K562 (cell line): Measurements from ENCODE around the gene HCN4. TPM values are rescaled to one million over a fixed set of nuclear protein-coding genes. Genes with fewer than 3 reads are reported as not detected.

Source experiments
- ATAC-seq: fragments of 200-7000 bp; cut with Tn5 transposase; 3 replicates; pipeline ENCODE4 v1.9.1; 2020; ENCODE audit warnings: moderate library complexity
- BruUV-seq: library from RNA; stranded (reverse); fragments of 400-500 nt; replicated peaks from 2 replicates; lab custom pipeline; 2021; lab: Mats Ljungman, UMichigan
- CTCF ChIA-PET: fragments of 300-600 bp; formaldehyde crosslinking; extraction: SDS; loops from one replicate; lab custom pipeline; 2021; ENCODE audit warnings: low intra/inter-chr PET ratio; lab: Yijun Ruan, JAX
- POLR2A ChIA-PET: fragments of 300-600, 350-650 bp; sonication (Branson Sonifier 250); formaldehyde crosslinking; extraction: SDS; loops from one replicate; lab custom pipeline; 2021; ENCODE audit warnings: antibody characterized with exemption, inconsistent platforms; lab: Yijun Ruan, JAX
- DNase-seq, 4 experiments: peaks; one replicate each; pipeline versions ENCODE4 v3.0.0 to v3.0.0-alpha.2; 2011 to 2018; ENCODE audit warnings: low spot score in 3 of 4, mixed read lengths in 3 of 4; ENCODE audit errors: extremely low read depth in 1 of 4
- FAIRE-seq: peaks from 2 replicates; lab custom pipeline; 2011; peaks lifted over from hg19 to GRCh38; lab: Jason Lieb, UNC
- H2AFZ ChIP-seq: 2 replicates; pipeline ENCODE4 v1.6.0; 2011; ENCODE audit warnings: low read depth, low read length, control low read depth, inconsistent platforms
- H3K27ac ChIP-seq: fragments of 200-600 bp; 3 replicates; pipeline ENCODE4 v1.8.0; 2011; ENCODE audit warnings: low read depth, mild to moderate bottlenecking, control low read depth, inconsistent platforms, low read length, moderate library complexity, mixed read lengths; ENCODE audit errors: extremely low read depth
- H3K27me3 ChIP-seq, 2 experiments: fragments of 300-600 bp in 1 of 2; 2 replicates in 1 of 2; 3 replicates in 1 of 2; pipeline versions ENCODE4 v1.6.0 to v1.8.0; 2011; ENCODE audit warnings: inconsistent platforms in 2 of 2, low read length in 2 of 2, mild to moderate bottlenecking in 1 of 2, mixed read lengths in 1 of 2, moderate library complexity in 1 of 2; ENCODE audit not compliant: control insufficient read depth in 2 of 2, insufficient read depth in 2 of 2
- H3K36me3 ChIP-seq: fragments of 300-600 bp; 3 replicates; pipeline ENCODE4 v1.8.0; 2011; ENCODE audit warnings: mild to moderate bottlenecking, low read length, inconsistent platforms; ENCODE audit not compliant: control insufficient read depth, insufficient read depth
- H3K4me1 ChIP-seq, 2 experiments: fragments of 200-600 bp in 1 of 2; replicated peaks in 1 of 2; 2 replicates in 1 of 2; 3 replicates in 1 of 2; pipeline versions ENCODE4 v1.5.1 to v1.8.0; 2011; ENCODE audit warnings: inconsistent platforms in 2 of 2, low read length in 2 of 2, mild to moderate bottlenecking in 1 of 2, mixed read lengths in 1 of 2, moderate library complexity in 1 of 2; ENCODE audit not compliant: control insufficient read depth in 2 of 2, insufficient read depth in 2 of 2
- H3K4me2 ChIP-seq: 2 replicates; pipeline ENCODE4 v1.6.1; 2011; ENCODE audit warnings: low read length, control low read depth, inconsistent platforms, mixed read lengths; ENCODE audit not compliant: insufficient read depth
- H3K4me3 ChIP-seq: fragments of 200-600 bp; sonication (generic), shearing (Covaris generic); 2 replicates; pipeline ENCODE4 v1.5.1; 2016; ENCODE audit warnings: control low read depth, inconsistent platforms
- H3K79me2 ChIP-seq: fragments of 200-600 bp; 3 replicates; pipeline ENCODE4 v1.8.0; 2011; ENCODE audit warnings: low read length, inconsistent platforms; ENCODE audit not compliant: control insufficient read depth, insufficient read depth
- H3K9ac ChIP-seq, 2 experiments: 2 replicates each; pipeline versions ENCODE4 v1.6.0 to v1.6.1; 2011; ENCODE audit warnings: low read depth in 2 of 2, low read length in 2 of 2, control low read depth in 1 of 2, inconsistent platforms in 1 of 2, mild to moderate bottlenecking in 1 of 2, mixed read lengths in 1 of 2; ENCODE audit not compliant: insufficient read depth in 1 of 2
- H3K9me1 ChIP-seq: one replicate; pipeline ENCODE4 v1.6.0; 2011; ENCODE audit warnings: inconsistent platforms, mild to moderate bottlenecking, low read length, moderate library complexity; ENCODE audit not compliant: control insufficient read depth, insufficient read depth
- H3K9me3 ChIP-seq: replicated peaks from 2 replicates; pipeline ENCODE4 v1.5.1; 2011; ENCODE audit warnings: low read depth, low read length, inconsistent platforms; ENCODE audit not compliant: control insufficient read depth, insufficient read depth
- H4K20me1 ChIP-seq: replicated peaks from 2 replicates; pipeline ENCODE4 v1.6.1; 2011; ENCODE audit warnings: low read length, inconsistent platforms, mixed read lengths; ENCODE audit not compliant: control insufficient read depth, insufficient read depth
- CUX1 ChIP-seq: fragments of 200-800 bp; sonication (Bioruptor generic); IDR thresholded peaks from 2 replicates; pipeline ENCODE4 v1.6.1; 2016; ENCODE audit warnings: missing genetic modification characterization, missing compliant biosample characterization
- MTF1 ChIP-seq: fragments of 250-450 bp; sonication (Bioruptor Pico); IDR thresholded peaks from 2 replicates; pipeline ENCODE4 v1.9.0; 2021; ENCODE audit warnings: moderate library complexity, mild to moderate bottlenecking, inconsistent platforms, borderline replicate concordance
- PHF8 ChIP-seq: fragments of 200-600 bp; sonication (generic); IDR thresholded peaks from 2 replicates; pipeline ENCODE4 v1.6.1; 2012; ENCODE audit warnings: mixed run types, mild to moderate bottlenecking, inconsistent platforms, low read length, moderate library complexity, borderline replicate concordance
- SMARCB1 ChIP-seq: IDR thresholded peaks from 2 replicates; pipeline ENCODE4 v1.6.1; 2011; ENCODE audit warnings: improper control_type of control experiment, low read depth; ENCODE audit not compliant: insufficient read length
- SRSF1 ChIP-seq: fragments of 200-400 bp; formaldehyde crosslinking; IDR thresholded peaks from 2 replicates; pipeline ENCODE4 v1.6.1; 2017; ENCODE audit warnings: mild to moderate bottlenecking, low read depth, low read length, moderate library complexity
- TCFL5 ChIP-seq: fragments of 250-450 bp; sonication (Bioruptor Pico); conservative IDR thresholded peaks from 2 replicates; pipeline ENCODE4 v1.6.1; 2021; ENCODE audit warnings: mild to moderate bottlenecking, moderate library complexity, matching md5 sums
- U2AF2 ChIP-seq: fragments of 200-400 bp; formaldehyde crosslinking; optimal IDR thresholded peaks from 2 replicates; pipeline ENCODE3; 2017; ENCODE audit warnings: low read depth, mild to moderate bottlenecking, low read length
- WGBS: fragments of 100-300 bp; shearing (Covaris generic); methylation state at CpG from one replicate; pipeline ENCODE4 v1.1.6; 2016; ENCODE audit warnings: low coverage, mixed read lengths; ENCODE audit not compliant: insufficient coverage; ENCODE audit errors: missing lambda C conversion rate; 5-methylcytosine and 5-hydroxymethylcytosine counted together
- in situ Hi-C: fragments of 300-500 bp; cut with MboI; formaldehyde crosslinking; loops from 4 replicates; pipeline ENCODE4 v1.15.0; 2018; ENCODE audit warnings: inconsistent platforms, mixed read lengths
- intact Hi-C: fragments of 100-400 bp; cut with micrococcal nuclease; formaldehyde crosslinking; loops from 2 replicates; pipeline ENCODE4 v1.14.2; 2022
- polyA plus RNA-seq, 8 experiments: library from polyadenylated mRNA; depleted of rRNA in 4 of 8; stranded (reverse) in 5 of 8; unstranded in 3 of 8; fragments of >200 nt; fragmentation: Nextera tagmentation in 2 of 8; fragmentation: Illumina TruSeq in 1 of 8; extraction: Ambion mirVana in 2 of 8; extraction: Trizol in 1 of 8; gene quantifications; 2 replicates each; pipeline versions ENCODE4 v1.2.1 to v1.2.3, GENCODE V29; 2011 to 2014; ENCODE audit warnings: inconsistent platforms in 1 of 8, missing spikeins in 1 of 8
- total RNA-seq, 7 experiments: library from RNA; depleted of rRNA in 6 of 7; stranded (reverse); fragments of >200 nt in 6 of 7; fragmentation: Illumina TruSeq in 2 of 7; extraction: Trizol in 2 of 7; gene quantifications; 2 replicates each; pipeline versions ENCODE4 v1.2.1 to v1.2.3, GENCODE V29; 2011 to 2021; ENCODE audit warnings: low replicate concordance in 1 of 7

The HCN4 gene
- total and polyA plus RNA-seq, 9 of the 15 experiments (the other 6 are each of a cell fraction or from before 2014, with no cell fraction given), result not detected

GRCh38 chr15:73389539-73389938, 20.8 kb upstream of the HCN4 start:
- POLR2A ChIA-PET, result no interaction called here
- no TSS peak for BruUV-seq

More at GRCh38 chr15:73389539-73389938, 20.8 kb upstream of the HCN4 start:
- WGBS, result 0% methylated on average over 2 of the region's 2 CpGs
- CTCF ChIA-PET, result no interaction called here
- Histone ChIP-seq H3K4me2 (no peak overlapping the region), H3K27ac (no peak overlapping the region), H3K9me1 (no peaks in the 10 kb centered on the region), H3K4me3 (no peak overlapping the region), H4K20me1 (no peaks in the 10 kb centered on the region), H3K27me3 (peaks cover 3 to 30% of the 10 kb centered on the region in 2 experiments; a peak in 4 of 5 replicates), H3K4me1 (no peaks in the 10 kb centered on the region), H2AFZ (no peak overlapping the region), H3K9me3 (no peaks in the 10 kb centered on the region), H3K79me2 (no peaks in the 10 kb centered on the region), H3K36me3 (no peaks in the 10 kb centered on the region), H3K9ac (no peak overlapping the region)
- intact Hi-C loops (no loop called here), in situ Hi-C loops (no loop called here)
- FAIRE-seq (no peak), ATAC-seq (no peak), DNase-seq (no peak)
- no peak for TF ChIP-seq SMARCB1
- TF ChIP-seq CUX1 (CRISPR knock-in tag), result no peak
- TF ChIP-seq U2AF2, result no peak
- TF ChIP-seq SRSF1, result no peak
- TF ChIP-seq PHF8, result no peak
- no peak for TF ChIP-seq TCFL5
- TF ChIP-seq MTF1 (CRISPR knock-in tag), result no peak
